Endothelial cell of umbilical vein (primary cell): ENCODE results near the gene ANXA6. TPM values are rescaled to one million over a fixed set of nuclear protein-coding genes. Genes with fewer than 3 reads are reported as not detected.

Source experiments
- BruUV-seq: library from RNA; stranded (reverse); fragments of 400-500 nt; replicated peaks from 2 replicates; lab custom pipeline; 2021; lab: Mats Ljungman, UMichigan
- CTCF ChIA-PET: fragments of 300-600, 350-600 bp; sonication (Branson Sonifier 250); formaldehyde crosslinking; loops from one replicate; lab custom pipeline; 2021; ENCODE audit warnings: antibody characterized with exemption, inconsistent platforms; lab: Charles Lee
- POLR2A ChIA-PET: fragments of 300-600, 350-600 bp; sonication (Branson Sonifier 250); formaldehyde crosslinking; loops from one replicate; lab custom pipeline; 2021; ENCODE audit warnings: antibody characterized with exemption, inconsistent platforms; lab: Charles Lee
- DNase-seq: peaks from one replicate; pipeline ENCODE4 v3.0.0-alpha.2; 2011; ENCODE audit warnings: low read depth, low spot score
- FAIRE-seq: peaks from 2 replicates; lab custom pipeline; 2011; peaks lifted over from hg19 to GRCh38; lab: Jason Lieb, UNC
- H2AFZ ChIP-seq: 2 replicates; pipeline ENCODE4 v1.6.0; 2012; ENCODE audit warnings: low read depth, low read length, control low read depth, inconsistent platforms
- H3K27ac ChIP-seq: 2 replicates; pipeline ENCODE4 v1.5.1; 2011; ENCODE audit warnings: low read depth, mild to moderate bottlenecking, control low read depth, low read length, moderate library complexity; ENCODE audit not compliant: insufficient read depth
- H3K27me3 ChIP-seq, 2 experiments: 2 replicates each; pipeline versions ENCODE4 v1.6.0 to v1.6.1; 2011; ENCODE audit warnings: low read length in 2 of 2, mixed read lengths in 1 of 2; ENCODE audit not compliant: control insufficient read depth in 2 of 2, insufficient read depth in 2 of 2
- H3K36me3 ChIP-seq, 2 experiments: 2 replicates in 1 of 2; 3 replicates in 1 of 2; pipeline ENCODE4 v1.5.1; 2011; ENCODE audit warnings: low read length in 2 of 2, mild to moderate bottlenecking in 1 of 2, moderate library complexity in 1 of 2; ENCODE audit not compliant: control insufficient read depth in 2 of 2, insufficient read depth in 2 of 2; ENCODE audit errors: extremely low read depth in 1 of 2
- H3K4me1 ChIP-seq: 3 replicates; pipeline ENCODE4 v1.5.1; 2011; ENCODE audit warnings: mild to moderate bottlenecking, low read length; ENCODE audit not compliant: control insufficient read depth, insufficient read depth; ENCODE audit errors: extremely low read depth
- H3K4me2 ChIP-seq: 2 replicates; pipeline ENCODE4 v1.6.1; 2011; ENCODE audit warnings: low read length, control low read depth, mixed read lengths; ENCODE audit not compliant: insufficient read depth
- H3K4me3 ChIP-seq, 3 experiments: fragments of 200-600 bp in 1 of 3; sonication (generic), shearing (Covaris generic) in 1 of 3; replicated peaks in 1 of 3; 2 replicates each; pipeline ENCODE4 v1.5.1; 2011 to 2016; ENCODE audit warnings: control low read depth in 3 of 3, low read length in 3 of 3, mild to moderate bottlenecking in 2 of 3, inconsistent platforms in 1 of 3, low read depth in 1 of 3, moderate library complexity in 1 of 3; ENCODE audit not compliant: insufficient read depth in 1 of 3
- H3K79me2 ChIP-seq: 2 replicates; pipeline ENCODE4 v1.6.0; 2012; ENCODE audit warnings: low read length, inconsistent platforms; ENCODE audit not compliant: control insufficient read depth, insufficient read depth
- H3K9ac ChIP-seq: replicated peaks from 2 replicates; pipeline ENCODE3; 2011; ENCODE audit warnings: low read length, control low read depth; ENCODE audit not compliant: insufficient read depth; ENCODE audit errors: extremely low read depth
- H3K9me1 ChIP-seq: replicated peaks from 3 replicates; pipeline ENCODE4 v1.6.0; 2011; ENCODE audit warnings: mild to moderate bottlenecking, low read length; ENCODE audit not compliant: control insufficient read depth, insufficient read depth; ENCODE audit errors: extremely low read depth
- H3K9me3 ChIP-seq: replicated peaks from 2 replicates; pipeline ENCODE4 v1.5.1; 2012; ENCODE audit warnings: low read length, inconsistent platforms; ENCODE audit not compliant: control insufficient read depth, insufficient read depth
- H4K20me1 ChIP-seq: replicated peaks from 2 replicates; pipeline ENCODE3; 2011; ENCODE audit warnings: mild to moderate bottlenecking, low read length; ENCODE audit not compliant: control insufficient read depth, insufficient read depth; ENCODE audit errors: extremely low read depth
- EZH2 ChIP-seq: IDR thresholded peaks from 2 replicates; pipeline ENCODE4 v1.6.1; 2012; ENCODE audit warnings: borderline replicate concordance, low read depth, mild to moderate bottlenecking, moderate library complexity, low read length, inconsistent platforms; ENCODE audit not compliant: severe bottlenecking
- FOS ChIP-seq: IDR thresholded peaks from 2 replicates; pipeline ENCODE4 v1.6.1; 2011; ENCODE audit warnings: mild to moderate bottlenecking, low read length, moderate library complexity, borderline replicate concordance; ENCODE audit not compliant: insufficient read depth
- GATA2 ChIP-seq: IDR thresholded peaks from 2 replicates; pipeline ENCODE4 v1.7.0; 2011; ENCODE audit warnings: low read depth, mild to moderate bottlenecking, moderate library complexity, mixed read lengths, low read length; ENCODE audit not compliant: insufficient read length, insufficient read depth
- JUN ChIP-seq: IDR thresholded peaks from 2 replicates; pipeline ENCODE4 v1.6.1; 2011; ENCODE audit warnings: borderline replicate concordance, low read depth; ENCODE audit not compliant: insufficient read length, insufficient read depth
- MYC ChIP-seq: IDR thresholded peaks from one replicate; pipeline ENCODE4 v1.6.1; 2011; ENCODE audit warnings: mild to moderate bottlenecking, low read depth, low read length
- POLR2A ChIP-seq: IDR thresholded peaks from 2 replicates; pipeline ENCODE4 v1.6.1; 2012; ENCODE audit warnings: low read depth, mild to moderate bottlenecking, control low read depth, low read length
- POLR2AphosphoS5 ChIP-seq: IDR thresholded peaks from 2 replicates; pipeline ENCODE4 v1.6.1; 2012; ENCODE audit warnings: low read depth, mild to moderate bottlenecking, control low read depth, low read length, moderate library complexity; ENCODE audit not compliant: insufficient read depth
- dilution Hi-C: fragments of 300-500 bp; cut with MboI; formaldehyde crosslinking; loops from one replicate; pipeline ENCODE4 v1.15.0; 2019; ENCODE audit warnings: low sequenced_read_pairs; ENCODE audit not compliant: extremely low pct_ligation_motif_present
- intact Hi-C: fragments of 100-400 bp; cut with micrococcal nuclease; formaldehyde crosslinking; loops from one replicate; pipeline ENCODE4 v1.10.0; 2022
- polyA plus RNA-seq, 4 experiments: library from polyadenylated mRNA; depleted of rRNA in 3 of 4; stranded (reverse) in 3 of 4; unstranded in 1 of 4; fragments of >200 nt; gene quantifications; 2 replicates each; pipeline versions ENCODE4 v1.2.1 to v1.2.3, GENCODE V29; 2011 to 2012; ENCODE audit warnings: missing spikeins in 1 of 4
- total RNA-seq: library from RNA; stranded (reverse); gene quantifications from 2 replicates; pipeline ENCODE4 v1.2.3, GENCODE V29; 2021
- TF ChIP-seq, protein P1 (sequence below): IDR thresholded peaks from 2 replicates; pipeline ENCODE4 v1.6.1; 2011; ENCODE audit not compliant: insufficient read depth, insufficient read length
- TF ChIP-seq, protein P2 (sequence below), 2 donors: IDR thresholded peaks; 1 replicate in 1 of 2; 2 replicates in 1 of 2; pipeline ENCODE4 v1.5.1; 2011; ENCODE audit warnings: low read length in 2 of 2, mild to moderate bottlenecking in 2 of 2, moderate library complexity in 2 of 2, control low read depth in 1 of 2, inconsistent platforms in 1 of 2, low read depth in 1 of 2; ENCODE audit not compliant: insufficient read depth in 1 of 2; ENCODE audit errors: extremely low read depth in 1 of 2

The ANXA6 gene
- total and polyA plus RNA-seq, 2 donors (not counting 3 experiments of a cell fraction or from before 2014, with no cell fraction given): 195 to 266 TPM

DNA sequence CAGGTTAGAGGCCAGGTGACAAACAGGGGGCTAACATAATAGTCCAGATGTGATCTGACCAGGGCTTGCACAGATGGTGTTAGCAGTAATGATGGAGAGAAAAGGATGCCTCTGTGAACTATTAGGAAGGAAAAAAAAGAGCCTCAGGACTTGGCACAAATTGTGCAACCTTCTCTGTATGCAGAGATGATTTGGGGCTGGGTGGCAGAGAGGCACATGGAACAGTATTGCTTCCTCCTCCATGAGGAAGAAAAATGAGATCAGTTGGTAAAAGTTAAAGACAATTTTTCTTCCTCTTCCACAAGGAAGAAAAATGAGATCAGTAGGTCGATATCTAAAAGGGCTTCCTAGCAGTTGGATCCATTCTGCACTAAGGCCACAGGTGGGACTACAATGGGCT lies 13.9 kb upstream of the ANXA6 start:
- H3K4me3 ChIP-seq: no peak overlapping the region
- no peak overlapping the region for H3K9ac ChIP-seq
- no peak overlapping the region for H3K27ac ChIP-seq
- H3K9me3 ChIP-seq: no peaks in the 10 kb centered on the region
- dilution Hi-C loops: no loop called here
- H3K36me3 ChIP-seq: no peaks in the 10 kb centered on the region
- CTCF ChIA-PET: interaction anchor here (0.8 to 9.6 kb wide), 4 partner anchors 12 to 481 kb away, joined by 3 to 409 read pairs (median 4); no protein-coding TSS in a partner anchor
- no TSS peak for BruUV-seq
- FAIRE-seq (no peak), DNase-seq (no peak)
- H3K4me1 ChIP-seq: no peaks in the 10 kb centered on the region
- no peaks in the 10 kb centered on the region for H3K79me2 ChIP-seq
- no peaks in the 10 kb centered on the region for H3K9me1 ChIP-seq
- no peaks in the 10 kb centered on the region for H4K20me1 ChIP-seq
- no peak overlapping the region for H3K4me2 ChIP-seq
- H3K27me3 ChIP-seq: peaks cover 0 to 1% of the 10 kb centered on the region in 2 experiments
- no peak for TF ChIP-seq POLR2A
- no peak for TF ChIP-seq GATA2
- no peak for TF ChIP-seq JUN
- TF ChIP-seq, protein P1, sequence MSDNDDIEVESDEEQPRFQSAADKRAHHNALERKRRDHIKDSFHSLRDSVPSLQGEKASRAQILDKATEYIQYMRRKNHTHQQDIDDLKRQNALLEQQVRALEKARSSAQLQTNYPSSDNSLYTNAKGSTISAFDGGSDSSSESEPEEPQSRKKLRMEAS: no peak
- TF ChIP-seq FOS: no peak
- no peak for TF ChIP-seq MYC
- TF ChIP-seq, protein P2, sequence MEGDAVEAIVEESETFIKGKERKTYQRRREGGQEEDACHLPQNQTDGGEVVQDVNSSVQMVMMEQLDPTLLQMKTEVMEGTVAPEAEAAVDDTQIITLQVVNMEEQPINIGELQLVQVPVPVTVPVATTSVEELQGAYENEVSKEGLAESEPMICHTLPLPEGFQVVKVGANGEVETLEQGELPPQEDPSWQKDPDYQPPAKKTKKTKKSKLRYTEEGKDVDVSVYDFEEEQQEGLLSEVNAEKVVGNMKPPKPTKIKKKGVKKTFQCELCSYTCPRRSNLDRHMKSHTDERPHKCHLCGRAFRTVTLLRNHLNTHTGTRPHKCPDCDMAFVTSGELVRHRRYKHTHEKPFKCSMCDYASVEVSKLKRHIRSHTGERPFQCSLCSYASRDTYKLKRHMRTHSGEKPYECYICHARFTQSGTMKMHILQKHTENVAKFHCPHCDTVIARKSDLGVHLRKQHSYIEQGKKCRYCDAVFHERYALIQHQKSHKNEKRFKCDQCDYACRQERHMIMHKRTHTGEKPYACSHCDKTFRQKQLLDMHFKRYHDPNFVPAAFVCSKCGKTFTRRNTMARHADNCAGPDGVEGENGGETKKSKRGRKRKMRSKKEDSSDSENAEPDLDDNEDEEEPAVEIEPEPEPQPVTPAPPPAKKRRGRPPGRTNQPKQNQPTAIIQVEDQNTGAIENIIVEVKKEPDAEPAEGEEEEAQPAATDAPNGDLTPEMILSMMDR (IDR thresholded peaks at IDR 0.05; ENCODE audit: extremely low read depth in 1 of 2, insufficient read depth in 1 of 2, low read depth in 1 of 2, low read length in 2 of 2): no peak
- TF ChIP-seq EZH2: no peak
- TF ChIP-seq POLR2AphosphoS5: no peak
- POLR2A ChIA-PET: no interaction called here
- intact Hi-C loops: no loop called here
- no peak overlapping the region for H2AFZ ChIP-seq
